Raji (cell line): ENCODE measurements around the gene PCDHB6.
"Not testable (repeated sequence)": the region's sequence is repeated elsewhere in the genome, so short reads cannot be mapped to it uniquely, and the experiment has no call there.

Experiments
- POLR2A ChIP-seq: IDR thresholded peaks from 2 replicates; pipeline ENCODE4 v1.6.1; 2011; ENCODE audit warnings: low read depth, low read length, control low read depth; ENCODE audit not compliant: insufficient read depth

The PCDHB6 gene

GRCh38 chr5:141175933-141176332 is 26.1 kb downstream of the PCDHB6 start:
- TF ChIP-seq POLR2A = no peak

- not testable (repeated sequence) for TF ChIP-seq POLR2A
Measured at GRCh38 chr5:141177577-141178191, 27.8 kb downstream of the PCDHB6 start, which contains the start of gene PCDHB8. PCDHB8 (plus strand) TSS chr5:141177790; CDS start chr5:141178035, 245 bp downstream.

- no peak for TF ChIP-seq POLR2A
Measured at GRCh38 chr5:141180313-141180712, 30.5 kb downstream of the PCDHB6 start.

- no peak for TF ChIP-seq POLR2A
Measured at GRCh38 chr5:141182248-141182647, 32.4 kb downstream of the PCDHB6 start, which contains the start of gene PCDHB16. PCDHB16 (plus strand) TSS chr5:141182387; CDS start chr5:141182560, 173 bp downstream.

- no peak for TF ChIP-seq POLR2A
Measured at GRCh38 chr5:141186897-141187512, 37.1 kb downstream of the PCDHB6 start, which contains the start of gene PCDHB9. PCDHB9 (plus strand) TSS chr5:141187161; CDS start chr5:141187319, 158 bp downstream.

- TF ChIP-seq POLR2A = no peak
Measured at GRCh38 chr5:141192110-141192725, 42.4 kb downstream of the PCDHB6 start, which contains the start of gene PCDHB10. PCDHB10 (plus strand) TSS chr5:141192353; CDS start chr5:141192553, 200 bp downstream.

- TF ChIP-seq POLR2A = no peak
Measured at GRCh38 chr5:141196363-141196762, 46.5 kb downstream of the PCDHB6 start.

GRCh38 chr5:141199359-141200235 is 49.7 kb downstream of the PCDHB6 start, which contains the start of gene PCDHB11:
PCDHB11 (plus strand) TSS chr5:141199627; CDS start chr5:141199775, 148 bp downstream.
- no peak for TF ChIP-seq POLR2A
